ENCODE measurements around the gene SUN2. TPM values are rescaled to one million over a fixed set of nuclear protein-coding genes. Genes with fewer than 3 reads are reported as not detected.

SUN2 gene
- total and polyA plus RNA-seq, 9 of the 15 experiments (the other 6 are each of a cell fraction or from before 2014, with no cell fraction given): 0.11 to 42.6 (median 16.7) TPM

DNA sequence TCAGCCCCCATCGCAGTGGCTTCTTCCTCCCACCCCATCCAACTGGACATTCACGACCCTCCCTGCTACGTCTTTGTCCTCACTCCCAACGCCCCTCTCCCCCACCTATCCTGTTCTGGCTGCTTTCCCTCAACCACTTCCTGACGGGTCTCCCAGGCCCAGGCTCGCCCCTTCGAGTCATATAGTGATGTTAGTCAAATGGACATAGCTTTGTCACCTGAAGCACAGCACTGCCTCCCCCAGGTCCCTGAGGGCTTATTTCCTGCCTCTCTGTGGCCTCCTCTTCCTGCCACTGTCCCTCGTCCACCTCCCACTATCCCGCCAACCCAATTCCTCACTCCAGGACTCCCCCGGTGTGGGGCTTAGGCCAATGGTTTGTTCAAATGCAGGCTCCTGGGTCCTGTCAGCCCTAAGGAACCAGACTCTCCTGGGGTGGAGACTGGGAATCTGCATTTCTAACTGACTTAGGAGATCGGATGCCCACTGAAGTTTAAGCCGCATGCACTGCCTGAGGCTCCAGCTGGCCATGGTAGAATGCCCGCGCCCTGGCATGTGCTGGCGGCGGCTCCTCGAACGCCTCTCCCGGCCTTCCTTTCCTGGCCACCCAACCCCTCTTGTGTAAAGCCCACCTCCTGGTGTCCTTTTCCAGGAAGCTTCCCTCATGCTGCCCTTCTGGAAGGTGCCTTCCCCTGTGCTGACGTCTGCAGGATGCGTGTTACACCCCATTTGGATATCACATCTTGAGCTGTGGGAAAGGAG lies 18.3 kb downstream of the SUN2 start:
- Histone ChIP-seq H3K9me1 (ENCODE audit: control insufficient read depth, insufficient read depth, low read length) (no peaks in the 10 kb centered on the region), H3K36me3 (ENCODE audit: control insufficient read depth, insufficient read depth, low read length) (peaks cover 92% of the 10 kb centered on the region), H3K27me3 (ENCODE audit: control insufficient read depth in 2 of 2, insufficient read depth in 2 of 2, low read length in 2 of 2) (no peaks in the 10 kb centered on the region), H3K4me3 (no peak overlapping the region), H3K27ac (ENCODE audit: extremely low read depth, low read depth, low read length) (no peak overlapping the region), H3K79me2 (ENCODE audit: control insufficient read depth, insufficient read depth, low read length) (no peaks in the 10 kb centered on the region), H4K20me1 (replicated peaks; ENCODE audit: control insufficient read depth, insufficient read depth, low read length) (no peaks in the 10 kb centered on the region; the same call in 1 of the 2 replicates), H3K4me1 (replicated peaks in 1 of 2; ENCODE audit: control insufficient read depth in 2 of 2, insufficient read depth in 2 of 2, low read length in 2 of 2) (peaks cover 0 to 8% of the 10 kb centered on the region in 2 experiments; a peak in 2 of 5 replicates), H3K4me2 (ENCODE audit: insufficient read depth, low read length) (no peak overlapping the region), H3K9me3 (replicated peaks; ENCODE audit: control insufficient read depth, insufficient read depth, low read depth, low read length) (no peaks in the 10 kb centered on the region), H3K9ac (ENCODE audit: insufficient read depth in 1 of 2, low read depth in 2 of 2, low read length in 2 of 2) (peak overlapping the region in 1 of 2 experiments; percentile 58; a peak in 2 of 4 replicates), H2AFZ (ENCODE audit: low read depth, low read length) (no peak overlapping the region)
- CTCF ChIA-PET (ENCODE audit: low intra/inter-chr PET ratio): no interaction called here
- DNase-seq (ENCODE audit: extremely low read depth in 1 of 4, low spot score in 3 of 4): no peak
- ATAC-seq: no peak
- intact Hi-C loops (cut with micrococcal nuclease): no loop called here
- in situ Hi-C loops (cut with MboI): no loop called here
- WGBS (ENCODE audit: insufficient coverage, low coverage, missing lambda C conversion rate): 82% methylated on average over 20 of the region's 21 CpGs
- FAIRE-seq: no peak
- POLR2A ChIA-PET: interaction anchor here (0.5 to 1.4 kb wide), 4 partner anchors 10 to 17 kb away, joined by 3 to 6 read pairs (median 4); no protein-coding TSS in a partner anchor
- no TSS peak for BruUV-seq (replicated peaks)
- TF ChIP-seq POLR2G (IDR thresholded peaks at IDR 0.05; ENCODE audit: low read depth, low read length) (peak; percentile 51), PHF8 (IDR thresholded peaks at IDR 0.05; ENCODE audit: borderline replicate concordance, low read length) (no peak), TEAD2 (tag; IDR thresholded peaks at IDR 0.05) (no peak), ZNF3 (CRISPR knock-in tag; IDR thresholded peaks at IDR 0.05) (no peak), POLR2A (conservative IDR thresholded peaks at IDR 0.05) (0 out of 2 replicates have a peak, but pooled peaks have one; percentile 33), DDX20 (tag; IDR thresholded peaks at IDR 0.05; ENCODE audit: low read depth) (no peak)
- TF ChIP-seq, protein P1, sequence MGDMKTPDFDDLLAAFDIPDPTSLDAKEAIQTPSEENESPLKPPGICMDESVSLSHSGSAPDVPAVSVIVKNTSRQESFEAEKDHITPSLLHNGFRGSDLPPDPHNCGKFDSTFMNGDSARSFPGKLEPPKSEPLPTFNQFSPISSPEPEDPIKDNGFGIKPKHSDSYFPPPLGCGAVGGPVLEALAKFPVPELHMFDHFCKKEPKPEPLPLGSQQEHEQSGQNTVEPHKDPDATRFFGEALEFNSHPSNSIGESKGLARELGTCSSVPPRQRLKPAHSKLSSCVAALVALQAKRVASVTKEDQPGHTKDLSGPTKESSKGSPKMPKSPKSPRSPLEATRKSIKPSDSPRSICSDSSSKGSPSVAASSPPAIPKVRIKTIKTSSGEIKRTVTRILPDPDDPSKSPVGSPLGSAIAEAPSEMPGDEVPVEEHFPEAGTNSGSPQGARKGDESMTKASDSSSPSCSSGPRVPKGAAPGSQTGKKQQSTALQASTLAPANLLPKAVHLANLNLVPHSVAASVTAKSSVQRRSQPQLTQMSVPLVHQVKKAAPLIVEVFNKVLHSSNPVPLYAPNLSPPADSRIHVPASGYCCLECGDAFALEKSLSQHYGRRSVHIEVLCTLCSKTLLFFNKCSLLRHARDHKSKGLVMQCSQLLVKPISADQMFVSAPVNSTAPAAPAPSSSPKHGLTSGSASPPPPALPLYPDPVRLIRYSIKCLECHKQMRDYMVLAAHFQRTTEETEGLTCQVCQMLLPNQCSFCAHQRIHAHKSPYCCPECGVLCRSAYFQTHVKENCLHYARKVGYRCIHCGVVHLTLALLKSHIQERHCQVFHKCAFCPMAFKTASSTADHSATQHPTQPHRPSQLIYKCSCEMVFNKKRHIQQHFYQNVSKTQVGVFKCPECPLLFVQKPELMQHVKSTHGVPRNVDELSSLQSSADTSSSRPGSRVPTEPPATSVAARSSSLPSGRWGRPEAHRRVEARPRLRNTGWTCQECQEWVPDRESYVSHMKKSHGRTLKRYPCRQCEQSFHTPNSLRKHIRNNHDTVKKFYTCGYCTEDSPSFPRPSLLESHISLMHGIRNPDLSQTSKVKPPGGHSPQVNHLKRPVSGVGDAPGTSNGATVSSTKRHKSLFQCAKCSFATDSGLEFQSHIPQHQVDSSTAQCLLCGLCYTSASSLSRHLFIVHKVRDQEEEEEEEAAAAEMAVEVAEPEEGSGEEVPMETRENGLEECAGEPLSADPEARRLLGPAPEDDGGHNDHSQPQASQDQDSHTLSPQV (IDR thresholded peaks at IDR 0.05): no peak
- TF ChIP-seq, protein P2, sequence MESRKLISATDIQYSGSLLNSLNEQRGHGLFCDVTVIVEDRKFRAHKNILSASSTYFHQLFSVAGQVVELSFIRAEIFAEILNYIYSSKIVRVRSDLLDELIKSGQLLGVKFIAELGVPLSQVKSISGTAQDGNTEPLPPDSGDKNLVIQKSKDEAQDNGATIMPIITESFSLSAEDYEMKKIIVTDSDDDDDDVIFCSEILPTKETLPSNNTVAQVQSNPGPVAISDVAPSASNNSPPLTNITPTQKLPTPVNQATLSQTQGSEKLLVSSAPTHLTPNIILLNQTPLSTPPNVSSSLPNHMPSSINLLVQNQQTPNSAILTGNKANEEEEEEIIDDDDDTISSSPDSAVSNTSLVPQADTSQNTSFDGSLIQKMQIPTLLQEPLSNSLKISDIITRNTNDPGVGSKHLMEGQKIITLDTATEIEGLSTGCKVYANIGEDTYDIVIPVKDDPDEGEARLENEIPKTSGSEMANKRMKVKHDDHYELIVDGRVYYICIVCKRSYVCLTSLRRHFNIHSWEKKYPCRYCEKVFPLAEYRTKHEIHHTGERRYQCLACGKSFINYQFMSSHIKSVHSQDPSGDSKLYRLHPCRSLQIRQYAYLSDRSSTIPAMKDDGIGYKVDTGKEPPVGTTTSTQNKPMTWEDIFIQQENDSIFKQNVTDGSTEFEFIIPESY (CRISPR knock-in tag; IDR thresholded peaks at IDR 0.05): peak; percentile 37; the same call in 1 of the 2 replicates
- TF ChIP-seq, protein P3, sequence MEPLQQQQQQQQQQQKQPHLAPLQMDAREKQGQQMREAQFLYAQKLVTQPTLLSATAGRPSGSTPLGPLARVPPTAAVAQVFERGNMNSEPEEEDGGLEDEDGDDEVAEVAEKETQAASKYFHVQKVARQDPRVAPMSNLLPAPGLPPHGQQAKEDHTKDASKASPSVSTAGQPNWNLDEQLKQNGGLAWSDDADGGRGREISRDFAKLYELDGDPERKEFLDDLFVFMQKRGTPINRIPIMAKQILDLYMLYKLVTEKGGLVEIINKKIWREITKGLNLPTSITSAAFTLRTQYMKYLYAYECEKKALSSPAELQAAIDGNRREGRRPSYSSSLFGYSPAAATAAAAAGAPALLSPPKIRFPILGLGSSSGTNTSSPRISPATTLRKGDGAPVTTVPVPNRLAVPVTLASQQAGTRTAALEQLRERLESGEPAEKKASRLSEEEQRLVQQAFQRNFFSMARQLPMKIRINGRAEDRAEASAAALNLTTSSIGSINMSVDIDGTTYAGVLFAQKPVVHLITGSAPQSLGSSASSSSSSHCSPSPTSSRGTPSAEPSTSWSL (CRISPR knock-in tag; IDR thresholded peaks at IDR 0.05; ENCODE audit: borderline replicate concordance): no peak
